Suprapubic skin (tissue), 4 donors: ENCODE results near the gene NPC1. TPM values are rescaled to one million over a fixed set of nuclear protein-coding genes. Genes with fewer than 3 reads are reported as not detected.

ENCODE experiments used
- DNase-seq, 2 donors: peaks; one replicate each; pipeline ENCODE4 v3.0.0-alpha.2; 2019; ENCODE audit warnings: low spot score in 2 of 2
- H3K27ac ChIP-seq: fragments of 200-600 bp; sonication (generic); one replicate; pipeline ENCODE4 v1.5.1; 2019
- H3K27me3 ChIP-seq: fragments of 200-600 bp; sonication (generic); one replicate; pipeline ENCODE4 v1.5.1; 2019
- H3K36me3 ChIP-seq: fragments of 200-600 bp; sonication (generic); one replicate; pipeline ENCODE4 v1.5.1; 2019
- H3K4me1 ChIP-seq: fragments of 200-600 bp; sonication (generic); one replicate; pipeline ENCODE4 v1.5.1; 2019
- H3K4me3 ChIP-seq: fragments of 200-600 bp; sonication (generic); one replicate; pipeline ENCODE4 v1.5.1; 2019; ENCODE audit warnings: mild to moderate bottlenecking
- H3K9me3 ChIP-seq: fragments of 200-600 bp; sonication (generic); one replicate; pipeline ENCODE4 v1.5.1; 2019
- CTCF ChIP-seq, 2 donors: fragments of 200-600 bp in 1 of 2; fragments of 450-650 bp in 1 of 2; sonication (generic) in 1 of 2; IDR thresholded peaks; one replicate each; pipeline ENCODE4 v1.5.1; 2016 to 2019; ENCODE audit warnings: antibody characterized with exemption in 2 of 2, mild to moderate bottlenecking in 1 of 2, moderate library complexity in 1 of 2
- EP300 ChIP-seq: sonication (generic); formaldehyde crosslinking; IDR thresholded peaks from one replicate; pipeline ENCODE4 v1.6.1; 2017; ENCODE audit warnings: antibody characterized with exemption
- POLR2A ChIP-seq, 2 donors: fragments of 450-650 bp; IDR thresholded peaks; one replicate each; pipeline ENCODE4 v1.6.1; 2017; ENCODE audit warnings: antibody characterized with exemption in 2 of 2, mild to moderate bottlenecking in 2 of 2, moderate library complexity in 2 of 2
- POLR2AphosphoS5 ChIP-seq, 3 donors: sonication (generic); formaldehyde crosslinking; IDR thresholded peaks; one replicate each; pipeline ENCODE4 v1.6.1; 2017; ENCODE audit warnings: antibody characterized with exemption in 3 of 3
- WGBS: methylation state at CpG from one replicate; pipeline ENCODE4 v1.1.5; 2018; 5-methylcytosine and 5-hydroxymethylcytosine counted together
- total RNA-seq, 4 donors: library from RNA; depleted of rRNA; stranded (reverse); fragments of >200 nt; gene quantifications; one replicate each; pipeline ENCODE4 v1.1.0, GENCODE V29; 2016

The NPC1 gene
- total RNA-seq, 4 donors from 2014 or later = 73.5 to 132 (median 90.3) TPM

DNA sequence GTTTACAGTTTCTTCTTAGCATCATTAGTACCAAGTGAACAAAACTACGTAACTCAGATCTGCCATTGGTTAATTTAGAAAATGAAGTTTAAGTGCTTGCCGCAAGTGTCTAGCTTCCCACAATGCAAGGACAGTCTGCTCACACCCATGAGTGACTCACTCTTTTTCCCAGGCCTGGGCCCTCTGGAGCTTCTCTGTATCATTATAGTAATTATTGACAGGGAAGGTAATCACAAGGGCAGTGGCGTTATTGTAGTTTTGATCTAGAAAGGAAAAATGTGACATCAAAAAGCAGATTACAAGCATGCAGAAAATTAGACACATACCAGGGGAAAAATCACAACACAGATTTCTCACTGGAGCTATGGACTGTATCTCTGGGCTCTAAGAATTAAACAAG, 38.5 kb downstream of the NPC1 start:
- H3K9me3 ChIP-seq = no peaks in the 10 kb centered on the region
- 56% methylated on average over 3 of the region's 3 CpGs for WGBS
- no peak overlapping the region for H3K4me3 ChIP-seq
- H3K27me3 ChIP-seq = no peaks in the 10 kb centered on the region
- H3K4me1 ChIP-seq = peaks cover 8% of the 10 kb centered on the region
- H3K36me3 ChIP-seq = peaks cover 74% of the 10 kb centered on the region
- peak overlapping the region; percentile 49 for H3K27ac ChIP-seq
- no peak for TF ChIP-seq CTCF (IDR thresholded peaks at IDR 0.05)
- TF ChIP-seq EP300 = no peak
- no peak for TF ChIP-seq POLR2A (IDR thresholded peaks at IDR 0.05)
- no peak for DNase-seq

- no peak for DNase-seq
- Histone ChIP-seq H3K27me3 (no peaks in the 10 kb centered on the region), H3K4me3 (no peak overlapping the region), H3K36me3 (peaks cover 74% of the 10 kb centered on the region), H3K9me3 (no peaks in the 10 kb centered on the region), H3K4me1 (peaks cover 8% of the 10 kb centered on the region), H3K27ac (peak overlapping the region; percentile 49)
- 75% methylated on average over 3 of the region's 3 CpGs for WGBS
- no peak for TF ChIP-seq POLR2AphosphoS5 (IDR thresholded peaks at IDR 0.05)
- no peak for TF ChIP-seq POLR2A (IDR thresholded peaks at IDR 0.05)
- no peak for TF ChIP-seq CTCF (IDR thresholded peaks at IDR 0.05)
- TF ChIP-seq EP300 = no peak
Observed at GRCh38 chr18:23547306-23547705, 39.0 kb downstream of the NPC1 start.

GRCh38 chr18:23545247-23545789, 41.0 kb downstream of the NPC1 start:
- Histone ChIP-seq H3K36me3 (peaks cover 79% of the 10 kb centered on the region), H3K27me3 (no peaks in the 10 kb centered on the region), H3K27ac (no peak overlapping the region), H3K4me1 (peaks cover 8% of the 10 kb centered on the region), H3K9me3 (no peaks in the 10 kb centered on the region), H3K4me3 (no peak overlapping the region)
- DNase-seq = no peak
- no peak for TF ChIP-seq POLR2AphosphoS5 (IDR thresholded peaks at IDR 0.05)
- TF ChIP-seq EP300 = no peak
- no peak for TF ChIP-seq CTCF (IDR thresholded peaks at IDR 0.05)
- no peak for TF ChIP-seq POLR2A (IDR thresholded peaks at IDR 0.05)
- WGBS = 93% methylated on average over 13 of the region's 13 CpGs

GRCh38 chr18:23542461-23542860, 43.8 kb downstream of the NPC1 start:
- TF ChIP-seq POLR2A (IDR thresholded peaks at IDR 0.05) = no peak
- no peak for TF ChIP-seq EP300
- TF ChIP-seq CTCF (IDR thresholded peaks at IDR 0.05) = no peak
- no peak for TF ChIP-seq POLR2AphosphoS5 (IDR thresholded peaks at IDR 0.05)
- Histone ChIP-seq H3K27me3 (no peaks in the 10 kb centered on the region), H3K36me3 (peaks cover 91% of the 10 kb centered on the region), H3K27ac (no peak overlapping the region), H3K9me3 (no peaks in the 10 kb centered on the region), H3K4me3 (no peak overlapping the region), H3K4me1 (peaks cover 8% of the 10 kb centered on the region)
- no peak for DNase-seq
- 100% methylated on average over 2 of the region's 2 CpGs for WGBS

DNA sequence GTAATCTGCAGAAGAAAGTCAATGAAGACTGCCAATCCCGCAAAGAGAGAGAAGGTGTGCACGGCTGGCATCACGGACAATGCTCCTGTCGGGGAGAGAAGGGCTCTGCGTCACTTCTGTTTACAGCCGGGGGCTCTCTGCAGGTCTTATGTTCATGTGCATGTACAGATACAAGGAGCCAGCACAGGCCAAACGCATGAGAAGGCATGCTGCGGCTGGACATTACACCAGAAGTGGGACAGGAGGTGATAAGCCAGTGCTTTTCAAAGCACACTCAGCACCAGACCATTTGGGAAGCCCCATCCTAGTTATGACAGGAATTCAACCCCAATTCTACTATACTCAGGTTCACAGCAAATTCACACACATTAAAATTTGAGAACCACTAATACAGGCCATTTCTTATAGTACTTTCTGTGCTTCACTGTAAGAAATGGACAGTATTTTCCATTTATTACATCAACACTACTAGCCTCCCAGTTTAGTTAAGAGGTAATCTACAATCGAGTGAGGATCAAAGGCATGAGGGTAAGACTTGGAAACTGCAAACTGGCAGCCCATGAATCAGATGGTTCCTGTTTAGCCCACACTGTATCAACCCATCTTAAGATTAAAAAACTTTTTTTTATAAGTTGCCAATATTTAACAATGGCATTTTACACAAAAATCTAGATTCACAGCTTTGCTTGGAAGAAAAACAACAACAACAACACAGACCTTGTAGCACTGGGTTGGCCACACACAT, 44.8 kb downstream of the NPC1 start:
- TF ChIP-seq POLR2A (IDR thresholded peaks at IDR 0.05) (no peak), CTCF (IDR thresholded peaks at IDR 0.05) (no peak), EP300 (no peak), POLR2AphosphoS5 (IDR thresholded peaks at IDR 0.05) (no peak)
- no peak for DNase-seq
- Histone ChIP-seq H3K4me3 (no peak overlapping the region), H3K27me3 (no peaks in the 10 kb centered on the region), H3K4me1 (peaks cover 5% of the 10 kb centered on the region), H3K9me3 (no peaks in the 10 kb centered on the region), H3K36me3 (peaks cover 93% of the 10 kb centered on the region), H3K27ac (no peak overlapping the region)
- WGBS = 84% methylated on average over 9 of the region's 9 CpGs
